Effector memory CD8-positive, alpha-beta T cell (primary cell): ENCODE measurements around the gene CDC5L.

Experiments
- ATAC-seq: fragments of 150-1000 bp; cut with Tn5 transposase; replicated peaks from 2 replicates; pipeline ENCODE4 v1.10.0; 2021; ENCODE audit warnings: mild to moderate bottlenecking, moderate library complexity
- DNase-seq, 3 experiments: peaks; one replicate each; pipeline ENCODE4 v3.0.0; 2021
- H3K27ac Mint-ChIP-seq, 2 donors: one replicate each; pipeline ENCODE4 v1.8.0; 2022; ENCODE audit warnings: mild to moderate bottlenecking in 2 of 2, mixed read lengths in 2 of 2, moderate library complexity in 2 of 2
- H3K27me3 Mint-ChIP-seq, 2 donors: one replicate each; pipeline ENCODE4 v1.8.0; 2022; ENCODE audit warnings: mixed read lengths in 2 of 2
- H3K36me3 Mint-ChIP-seq: one replicate; pipeline ENCODE4 v1.8.0; 2022; ENCODE audit warnings: mild to moderate bottlenecking, moderate library complexity, mixed read lengths; ENCODE audit not compliant: insufficient read depth
- H3K4me1 Mint-ChIP-seq, 2 donors: one replicate each; pipeline ENCODE4 v1.8.0; 2022; ENCODE audit warnings: low read depth in 2 of 2, mixed read lengths in 2 of 2
- H3K4me3 Mint-ChIP-seq, 2 donors: one replicate each; pipeline ENCODE4 v1.8.0; 2022; ENCODE audit warnings: mild to moderate bottlenecking in 2 of 2, mixed read lengths in 2 of 2, moderate library complexity in 2 of 2
- H3K9me3 Mint-ChIP-seq, 2 donors: one replicate each; pipeline ENCODE4 v1.8.0; 2022; ENCODE audit warnings: mixed read lengths in 2 of 2

The CDC5L gene

DNA sequence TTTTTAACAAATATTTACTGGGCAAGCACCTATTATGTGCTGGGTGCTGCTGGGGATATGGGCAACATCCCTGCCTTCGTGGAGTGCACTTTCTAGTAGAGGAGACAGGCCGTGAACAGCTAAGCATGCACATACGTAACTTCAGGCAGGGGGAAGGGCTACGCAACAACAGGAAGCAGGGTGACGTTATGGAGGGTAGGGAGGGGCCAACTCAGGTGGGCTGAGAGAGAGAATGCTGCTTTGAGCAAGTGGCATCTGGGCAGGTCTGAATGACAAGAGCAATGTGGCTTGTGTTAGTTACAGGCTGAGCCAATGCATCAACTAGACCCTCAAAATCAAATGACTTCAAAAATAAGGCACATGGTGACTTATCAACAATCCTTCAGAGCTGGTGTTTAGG lies 112.1 kb downstream of the CDC5L start:
- Mint-ChIP-seq H3K27me3 (peaks cover 37 to 72% of the 10 kb centered on the region in 2 donors), H3K4me1 (no peaks in the 10 kb centered on the region), H3K36me3 (no peaks in the 10 kb centered on the region), H3K27ac (no peak overlapping the region), H3K9me3 (no peaks in the 10 kb centered on the region), H3K4me3 (no peak overlapping the region)
- ATAC-seq (no peak), DNase-seq (no peak)
